A673 (cell line): Measurements from ENCODE around the gene LRRC17. TPM values are rescaled to one million over a fixed set of nuclear protein-coding genes. Genes with fewer than 3 reads are reported as not detected.

ENCODE experiments used
- BruUV-seq: library from RNA; stranded (reverse); fragments of 400-500 nt; replicated peaks from 2 replicates; lab custom pipeline; 2021; lab: Mats Ljungman, UMichigan
- CTCF ChIA-PET: fragments of 300-600 bp; sonication (Branson Sonifier 250); formaldehyde crosslinking; loops from one replicate; lab custom pipeline; 2022; ENCODE audit warnings: antibody characterized with exemption; lab: Charles Lee
- POLR2A ChIA-PET: fragments of 300-600 bp; sonication (Branson Sonifier 250); formaldehyde crosslinking; loops from one replicate; lab custom pipeline; 2022; ENCODE audit warnings: antibody characterized with exemption; ENCODE audit not compliant: low non-redundant PET; lab: Charles Lee
- DNase-seq: peaks from one replicate; pipeline ENCODE4 v3.0.0-alpha.2; 2015; ENCODE audit warnings: low spot score
- H3K27ac ChIP-seq: fragments of 200-600 bp; sonication (generic); 2 replicates; pipeline ENCODE4 v1.5.1; 2016; ENCODE audit warnings: mixed run types, low read depth, mild to moderate bottlenecking, mixed read lengths, antibody characterized with exemption, low read length; ENCODE audit not compliant: poor library complexity, severe bottlenecking
- H3K27me3 ChIP-seq: fragments of 200-600 bp; sonication (generic); replicated peaks from 2 replicates; pipeline ENCODE4 v1.6.1; 2017; ENCODE audit warnings: mixed run types, low read depth, mild to moderate bottlenecking, mixed read lengths, antibody characterized with exemption, low read length; ENCODE audit not compliant: insufficient read depth, poor library complexity
- H3K36me3 ChIP-seq: fragments of 200-600 bp; sonication (generic); 2 replicates; pipeline ENCODE4 v1.6.1; 2016; ENCODE audit warnings: mixed run types, mild to moderate bottlenecking, mixed read lengths, antibody characterized with exemption, low read length; ENCODE audit not compliant: insufficient read depth, poor library complexity, severe bottlenecking
- H3K4me1 ChIP-seq: fragments of 200-600 bp; sonication (generic); 2 replicates; pipeline ENCODE4 v1.6.1; 2017; ENCODE audit warnings: mixed run types, mild to moderate bottlenecking, mixed read lengths, antibody characterized with exemption, low read length; ENCODE audit not compliant: insufficient read depth, poor library complexity, severe bottlenecking
- H3K4me3 ChIP-seq: fragments of 200-600 bp; sonication (generic); 2 replicates; pipeline ENCODE4 v1.5.1; 2016; ENCODE audit warnings: low read depth, mixed run types, mild to moderate bottlenecking, mixed read lengths, low read length; ENCODE audit not compliant: poor library complexity, severe bottlenecking
- H3K9me3 ChIP-seq: fragments of 200-600 bp; sonication (generic); 2 replicates; pipeline ENCODE4 v1.6.1; 2016; ENCODE audit warnings: mixed run types, low read depth, mild to moderate bottlenecking, mixed read lengths, antibody characterized with exemption, low read length; ENCODE audit not compliant: poor library complexity, severe bottlenecking
- CTCF ChIP-seq: fragments of 300-800, 200-600 bp; sonication (generic); conservative IDR thresholded peaks from 2 replicates; pipeline ENCODE4 v1.5.1; 2017; ENCODE audit warnings: low read depth, mild to moderate bottlenecking, antibody characterized with exemption, low read length, moderate library complexity, mixed read lengths
- EZH2 ChIP-seq: fragments of 200-600 bp; sonication (generic); IDR thresholded peaks from 2 replicates; pipeline ENCODE4 v1.6.1; 2017; ENCODE audit warnings: borderline replicate concordance, low read depth, mild to moderate bottlenecking, mixed read lengths, antibody characterized with exemption, low read length; ENCODE audit not compliant: poor library complexity, severe bottlenecking
- intact Hi-C: fragments of 100-400 bp; cut with micrococcal nuclease; formaldehyde crosslinking; loops from one replicate; pipeline ENCODE4 v1.10.0; 2022; ENCODE audit not compliant: unreplicated experiment
- total RNA-seq: library from RNA; stranded (reverse); gene quantifications from 2 replicates; pipeline ENCODE4 v1.2.3, GENCODE V29; 2021

Gene LRRC17
- total RNA-seq, 1 experiment from 2014 or later = 10.0 TPM

- H3K27me3 ChIP-seq = no peaks in the 10 kb centered on the region
- BruUV-seq = no TSS peak
- intact Hi-C loops = no loop called here
- TF ChIP-seq CTCF (no peak), EZH2 (no peak)
- POLR2A ChIA-PET = no interaction called here
- no peak for DNase-seq
- no peaks in the 10 kb centered on the region for H3K36me3 ChIP-seq
- CTCF ChIA-PET = no interaction called here
- H3K27ac ChIP-seq = no peak overlapping the region
- no peaks in the 10 kb centered on the region for H3K4me1 ChIP-seq
- no peaks in the 10 kb centered on the region for H3K9me3 ChIP-seq
- H3K4me3 ChIP-seq = no peak overlapping the region
Measured at GRCh38 chr7:102943423-102944169, 30.8 kb downstream of the LRRC17 start.

DNA sequence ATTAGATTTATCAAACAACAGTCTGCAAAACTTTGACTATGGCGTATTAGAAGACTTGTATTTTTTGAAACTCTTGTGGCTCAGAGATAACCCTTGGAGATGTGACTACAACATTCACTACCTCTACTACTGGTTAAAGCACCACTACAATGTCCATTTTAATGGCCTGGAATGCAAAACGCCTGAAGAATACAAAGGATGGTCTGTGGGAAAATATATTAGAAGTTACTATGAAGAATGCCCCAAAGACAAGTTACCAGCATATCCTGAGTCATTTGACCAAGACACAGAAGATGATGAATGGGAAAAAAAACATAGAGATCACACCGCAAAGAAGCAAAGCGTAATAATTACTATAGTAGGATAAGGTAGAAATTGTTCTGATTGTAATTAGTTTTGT lies 31.4 kb downstream of the LRRC17 start:
- POLR2A ChIA-PET = no interaction called here
- Histone ChIP-seq H3K27me3 (no peaks in the 10 kb centered on the region), H3K36me3 (no peaks in the 10 kb centered on the region), H3K9me3 (no peaks in the 10 kb centered on the region), H3K27ac (no peak overlapping the region), H3K4me1 (no peaks in the 10 kb centered on the region), H3K4me3 (no peak overlapping the region)
- no peak for DNase-seq
- TF ChIP-seq EZH2 (no peak), CTCF (no peak)
- CTCF ChIA-PET = no interaction called here
- intact Hi-C loops = no loop called here
- no TSS peak for BruUV-seq

GRCh38 chr7:102951839-102952238 lies 39.0 kb downstream of the LRRC17 start:
- no peak for DNase-seq
- ChIA-PET POLR2A (no interaction called here), CTCF (no interaction called here)
- H3K27me3 ChIP-seq = no peaks in the 10 kb centered on the region
- no TSS peak for BruUV-seq
- H3K9me3 ChIP-seq = no peaks in the 10 kb centered on the region
- H3K36me3 ChIP-seq = no peaks in the 10 kb centered on the region
- intact Hi-C loops = no loop called here
- H3K4me1 ChIP-seq = no peaks in the 10 kb centered on the region
- H3K27ac ChIP-seq = no peak overlapping the region
- TF ChIP-seq EZH2 (no peak), CTCF (no peak)
- no peak overlapping the region for H3K4me3 ChIP-seq
